GM23248 (cell line): Measurements from ENCODE around the gene BROX.

Source experiments
- EZH2 ChIP-seq: fragments of 200-600 bp; sonication (generic); IDR thresholded peaks from 2 replicates; pipeline ENCODE4 v1.6.1; 2018; ENCODE audit warnings: antibody characterized with exemption, mild to moderate bottlenecking; ENCODE audit not compliant: insufficient read depth, poor library complexity, severe bottlenecking
- EZH2phosphoT487 ChIP-seq: fragments of 200-600 bp; sonication (generic); IDR thresholded peaks from 2 replicates; pipeline ENCODE4 v1.6.1; 2018; ENCODE audit warnings: antibody characterized with exemption, moderate library complexity, mild to moderate bottlenecking, low read depth; ENCODE audit not compliant: insufficient read depth

- TF ChIP-seq EZH2 (no peak), EZH2phosphoT487 (no peak)
These were observed 38.9 kb downstream of the BROX start for GRCh38 chr1:222751255-222751654.
